CD14-positive monocyte (primary cell): ENCODE results near the gene CDK5R2. TPM values are rescaled to one million over a fixed set of nuclear protein-coding genes. Genes with fewer than 3 reads are reported as not detected.

Source experiments
- DNase-seq, 3 donors: peaks; one replicate each; pipeline ENCODE4 v3.0.0-alpha.2; 2011 to 2022
- H2AFZ ChIP-seq: 2 replicates; pipeline ENCODE4 v1.6.0; 2012; ENCODE audit warnings: mild to moderate bottlenecking, low read depth, low read length, inconsistent platforms; ENCODE audit not compliant: insufficient read depth, poor library complexity, severe bottlenecking
- H3K27ac ChIP-seq, 2 donors: 1 replicate in 1 of 2; 2 replicates in 1 of 2; pipeline ENCODE4 v1.5.1; 2012 to 2013; ENCODE audit warnings: low read length in 2 of 2, control low read depth in 1 of 2, inconsistent platforms in 1 of 2, low read depth in 1 of 2, mild to moderate bottlenecking in 1 of 2
- H3K27me3 ChIP-seq, 2 donors: one replicate each; pipeline versions ENCODE4 v1.6.0 to v1.6.1; 2011 to 2013; ENCODE audit warnings: low read length in 2 of 2; ENCODE audit not compliant: control insufficient read depth in 2 of 2, insufficient read depth in 2 of 2
- H3K36me3 ChIP-seq, 2 donors: replicated peaks in 1 of 2; 1 replicate in 1 of 2; 2 replicates in 1 of 2; pipeline versions ENCODE4 v1.5.1 to v1.6.1; 2012 to 2013; ENCODE audit warnings: low read length in 2 of 2, control low read depth in 1 of 2, inconsistent platforms in 1 of 2, mild to moderate bottlenecking in 1 of 2; ENCODE audit not compliant: insufficient read depth in 2 of 2, control insufficient read depth in 1 of 2
- H3K4me1 ChIP-seq, 2 donors: 1 replicate in 1 of 2; 2 replicates in 1 of 2; pipeline versions ENCODE4 v1.5.1 to v1.6.1; 2012 to 2013; ENCODE audit warnings: low read length in 2 of 2, control low read depth in 1 of 2, inconsistent platforms in 1 of 2, mild to moderate bottlenecking in 1 of 2, moderate library complexity in 1 of 2; ENCODE audit not compliant: insufficient read depth in 2 of 2, control insufficient read depth in 1 of 2
- H3K4me2 ChIP-seq: replicated peaks from 2 replicates; pipeline ENCODE3; 2012; ENCODE audit warnings: low read length, moderate library complexity, mild to moderate bottlenecking; ENCODE audit not compliant: poor library complexity, severe bottlenecking; ENCODE audit errors: extremely low read depth
- H3K4me3 ChIP-seq, 3 experiments: fragments of 200-600 bp in 1 of 3; sonication (generic) in 1 of 3; replicated peaks in 1 of 3; 1 replicate in 2 of 3; 2 replicates in 1 of 3; pipeline ENCODE4 v1.5.1; 2011 to 2013; ENCODE audit warnings: low read length in 3 of 3, mild to moderate bottlenecking in 3 of 3, control low read depth in 2 of 3, low read depth in 2 of 3, inconsistent platforms in 1 of 3, moderate library complexity in 1 of 3
- H3K79me2 ChIP-seq: 2 replicates; pipeline ENCODE4 v1.6.0; 2012; ENCODE audit warnings: mild to moderate bottlenecking, control low read depth, inconsistent platforms, low read length, moderate library complexity; ENCODE audit not compliant: insufficient read depth
- H3K9ac ChIP-seq: 2 replicates; pipeline ENCODE4 v1.6.0; 2017; ENCODE audit warnings: low read length, mild to moderate bottlenecking; ENCODE audit not compliant: insufficient read depth, poor library complexity, severe bottlenecking
- H3K9me3 ChIP-seq, 2 donors: replicated peaks in 1 of 2; 1 replicate in 1 of 2; 2 replicates in 1 of 2; pipeline versions ENCODE4 v1.5.1 to v1.6.1; 2012 to 2013; ENCODE audit warnings: low read length in 2 of 2, control low read depth in 1 of 2; ENCODE audit not compliant: control insufficient read depth in 1 of 2, insufficient read depth in 1 of 2
- H4K20me1 ChIP-seq: 2 replicates; pipeline ENCODE4 v1.6.0; 2012; ENCODE audit warnings: mild to moderate bottlenecking, low read length, control low read depth, moderate library complexity; ENCODE audit not compliant: insufficient read depth
- H3K27ac Mint-ChIP-seq, 7 donors: one replicate each; pipeline ENCODE4 v1.8.0; 2020; ENCODE audit warnings: mild to moderate bottlenecking in 7 of 7, mixed read lengths in 7 of 7, moderate library complexity in 6 of 7, inconsistent platforms in 2 of 7
- H3K27me3 Mint-ChIP-seq, 3 donors: one replicate each; pipeline ENCODE4 v1.8.0; 2021 to 2022; ENCODE audit warnings: low read depth in 3 of 3, mild to moderate bottlenecking in 3 of 3, mixed read lengths in 3 of 3, moderate library complexity in 3 of 3, inconsistent platforms in 1 of 3
- H3K36me3 Mint-ChIP-seq, 2 donors: one replicate each; pipeline ENCODE4 v1.8.0; 2020; ENCODE audit warnings: mixed read lengths in 2 of 2, inconsistent platforms in 1 of 2, mild to moderate bottlenecking in 1 of 2
- H3K4me1 Mint-ChIP-seq: one replicate; pipeline ENCODE4 v1.8.0; 2020; ENCODE audit warnings: mild to moderate bottlenecking, mixed read lengths
- H3K4me3 Mint-ChIP-seq, 2 donors: one replicate each; pipeline ENCODE4 v1.8.0; 2020; ENCODE audit warnings: mild to moderate bottlenecking in 2 of 2, mixed read lengths in 2 of 2, moderate library complexity in 1 of 2
- H3K9me3 Mint-ChIP-seq, 7 donors: one replicate each; pipeline ENCODE4 v1.8.0; 2020 to 2022; ENCODE audit warnings: mixed read lengths in 7 of 7, mild to moderate bottlenecking in 6 of 7, moderate library complexity in 6 of 7, inconsistent platforms in 2 of 7
- CTCF ChIP-seq: fragments of 200-600 bp; IDR thresholded peaks from one replicate; pipeline ENCODE4 v1.8.0; 2022; ENCODE audit warnings: antibody characterized with exemption, mild to moderate bottlenecking
- WGBS: methylation state at CpG from one replicate; pipeline ENCODE4 v1.1.5; 2013; ENCODE audit warnings: missing lambda C conversion rate; ENCODE audit not compliant: insufficient coverage; 5-methylcytosine and 5-hydroxymethylcytosine counted together
- intact Hi-C, 2 donors: fragments of 100-400 bp; cut with micrococcal nuclease; formaldehyde crosslinking; loops; one replicate each; pipeline versions ENCODE4 v1.15.0 to v1.15.1; 2023
- polyA plus RNA-seq, 3 donors: library from polyadenylated mRNA; depleted of rRNA in 1 of 3; unstranded in 2 of 3; stranded (reverse) in 1 of 3; fragments of 300-500 nt in 2 of 3; fragments of >200 nt in 1 of 3; fragmentation: Illumina TruSeq in 2 of 3; gene quantifications; 1 replicate in 2 of 3; 2 replicates in 1 of 3; pipeline ENCODE4 v1.2.3, GENCODE V29; 2012 to 2021

Gene CDK5R2
- polyA plus RNA-seq, 3 donors: not detected

DNA sequence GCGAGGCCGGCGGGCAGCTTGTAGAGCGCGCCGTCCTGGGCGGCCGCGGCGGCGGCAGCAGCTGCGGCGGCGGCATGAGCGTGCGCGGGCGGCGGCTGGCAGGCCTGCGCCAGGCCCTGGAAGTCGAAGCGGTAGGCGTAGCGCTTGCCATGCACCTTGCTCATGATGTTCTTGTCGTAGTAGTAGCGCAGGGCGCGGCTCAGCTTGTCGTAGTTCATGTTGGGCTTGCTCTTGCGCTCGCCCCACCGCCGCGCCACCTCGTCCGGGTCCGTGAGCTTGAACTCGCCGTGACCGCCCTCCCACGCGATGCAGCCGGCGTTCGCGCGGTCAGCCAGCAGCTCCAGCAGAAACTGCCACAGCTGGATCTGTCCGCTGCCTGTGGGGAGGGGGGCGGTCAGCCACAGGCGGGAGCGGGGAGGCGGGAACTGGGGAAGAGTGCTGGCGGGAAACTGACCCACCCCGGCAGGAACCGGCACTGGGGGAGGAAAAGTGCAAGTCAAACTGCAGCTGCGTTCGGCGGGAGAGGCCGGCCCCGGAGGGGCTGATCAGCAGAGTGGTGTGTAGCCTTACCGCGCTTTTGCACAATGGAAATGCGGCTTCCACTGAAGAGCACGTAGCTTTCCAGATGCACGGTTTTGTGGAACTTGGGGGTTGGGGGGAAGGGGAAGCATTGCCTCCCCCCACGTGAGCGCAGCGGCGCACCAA lies 22.6 kb downstream of the CDK5R2 start:
- Histone ChIP-seq H3K27me3 (peaks cover 53 to 82% of the 10 kb centered on the region in 2 donors), H3K4me1 (peaks cover 8 to 24% of the 10 kb centered on the region in 2 donors), H3K36me3 (no peaks in the 10 kb centered on the region), H3K27ac (no peak overlapping the region), H3K4me2 (peak overlapping the region; percentile 11), H3K9ac (no peak overlapping the region), H3K79me2 (no peaks in the 10 kb centered on the region), H2AFZ (no peak overlapping the region), H3K9me3 (peaks cover 0 to 25% of the 10 kb centered on the region in 2 donors), H4K20me1 (no peaks in the 10 kb centered on the region), H3K4me3 (no peak overlapping the region)
- Mint-ChIP-seq H3K27ac (no peak overlapping the region), H3K4me1 (peaks cover 23% of the 10 kb centered on the region), H3K27me3 (peaks cover 84 to 98% (median 85%) of the 10 kb centered on the region in 3 donors), H3K4me3 (peak overlapping the region in 1 of 2 donors; percentile 83), H3K9me3 (peaks cover 0 to 15% (median 5%) of the 10 kb centered on the region in 7 donors), H3K36me3 (peaks cover 0 to 7% of the 10 kb centered on the region in 2 donors)
- no peak for DNase-seq
- intact Hi-C loops: no loop called here
- no peak for TF ChIP-seq CTCF
- WGBS: 1% methylated on average over 65 of the region's 69 CpGs

- peaks cover 0 to 7% of the 10 kb centered on the region in 2 donors for H3K36me3 Mint-ChIP-seq
- Histone ChIP-seq H3K27ac (no peak overlapping the region), H3K4me3 (no peak overlapping the region), H2AFZ (no peak overlapping the region), H3K36me3 (no peaks in the 10 kb centered on the region), H3K9ac (no peak overlapping the region), H3K27me3 (peaks cover 58 to 84% of the 10 kb centered on the region in 2 donors), H3K79me2 (no peaks in the 10 kb centered on the region), H3K4me1 (peaks cover 8 to 24% of the 10 kb centered on the region in 2 donors), H3K4me2 (no peak overlapping the region), H4K20me1 (no peaks in the 10 kb centered on the region), H3K9me3 (peaks cover 0 to 25% of the 10 kb centered on the region in 2 donors)
- peaks cover 0 to 19% (median 5%) of the 10 kb centered on the region in 7 donors for H3K9me3 Mint-ChIP-seq
- TF ChIP-seq CTCF: no peak
- WGBS: 12% methylated on average over 22 of the region's 28 CpGs
- peak overlapping the region in 1 of 2 donors; percentile 83 for H3K4me3 Mint-ChIP-seq
- H3K27me3 Mint-ChIP-seq: peaks cover 87 to 98% (median 87%) of the 10 kb centered on the region in 3 donors
- no peak overlapping the region for H3K27ac Mint-ChIP-seq
- intact Hi-C loops: no loop called here
- DNase-seq: no peak
- peaks cover 23% of the 10 kb centered on the region for H3K4me1 Mint-ChIP-seq
These were observed 23.3 kb downstream of the CDK5R2 start for GRCh38 chr2:218982586-218983262.
